MM.1S (cell line): Measurements from ENCODE around the gene ZNF260.

Source experiments
- CTCF ChIP-seq: fragments of 300-600 bp; sonication (generic); IDR thresholded peaks from 2 replicates; pipeline ENCODE4 v1.5.1; 2016; ENCODE audit warnings: antibody characterized with exemption, low read length, mixed read lengths
- EZH2phosphoT487 ChIP-seq: fragments of 300-600 bp; sonication (generic); IDR thresholded peaks from 2 replicates; pipeline ENCODE4 v1.6.1; 2018; ENCODE audit warnings: antibody characterized with exemption, low read length

GRCh38 chr19:36547001-36547732 lies 19.1 kb upstream of the ZNF260 start:
- TF ChIP-seq CTCF, result no peak
- TF ChIP-seq EZH2phosphoT487, result no peak
